PFSK-1 (cell line): ENCODE measurements around the gene SURF2.

Source experiments
- FOXP2 ChIP-seq: optimal IDR thresholded peaks from 2 replicates; pipeline ENCODE3; 2011; ENCODE audit warnings: borderline replicate concordance, control low read depth, inconsistent platforms; ENCODE audit not compliant: insufficient read depth; ENCODE audit errors: extremely low read length, extremely low read depth
- POLR2AphosphoS5 ChIP-seq: IDR thresholded peaks from 2 replicates; pipeline ENCODE4 v1.6.1; 2012; ENCODE audit warnings: low read depth, mild to moderate bottlenecking, control low read depth, low read length, moderate library complexity
- SIN3A ChIP-seq: IDR thresholded peaks from 2 replicates; pipeline ENCODE4 v1.6.1; 2012; ENCODE audit warnings: mild to moderate bottlenecking, low read length, moderate library complexity, borderline replicate concordance; ENCODE audit not compliant: insufficient read depth
- TAF1 ChIP-seq: IDR thresholded peaks from 2 replicates; pipeline ENCODE4 v1.6.1; 2012; ENCODE audit warnings: low read length, control low read depth, borderline replicate concordance; ENCODE audit not compliant: insufficient read depth
- TF ChIP-seq, protein P1 (sequence below), 2 experiments: IDR thresholded peaks; 2 replicates each; pipeline versions ENCODE4 v1.6.1 to v1.8.0; 2011 to 2012; ENCODE audit warnings: low read depth in 2 of 2, low read length in 2 of 2, control low read depth in 1 of 2, inconsistent platforms in 1 of 2, mild to moderate bottlenecking in 1 of 2, moderate library complexity in 1 of 2; ENCODE audit not compliant: insufficient read depth in 1 of 2

The SURF2 gene

DNA sequence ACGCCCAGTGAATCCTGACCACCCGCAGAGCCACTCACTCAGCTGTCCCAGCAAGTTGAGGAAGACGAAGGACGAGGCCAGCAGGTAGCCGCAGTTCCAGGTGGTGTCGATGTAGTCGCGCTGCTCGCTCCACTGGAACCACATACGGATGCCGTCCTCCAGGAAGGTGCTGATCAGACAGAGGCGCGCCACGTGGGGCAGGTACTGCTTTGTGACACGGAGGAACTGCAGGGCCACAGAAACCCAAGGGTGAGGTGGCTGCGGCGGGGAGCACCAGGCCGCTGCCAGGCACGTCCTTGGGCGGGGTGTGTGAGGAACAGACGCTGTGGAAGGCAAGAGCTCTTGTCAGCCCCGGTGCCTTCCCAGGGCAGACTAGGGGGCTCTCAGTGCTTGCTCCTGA, 10.9 kb downstream of the SURF2 start:
- TF ChIP-seq SIN3A (no peak), TAF1 (no peak), FOXP2 (no peak), POLR2AphosphoS5 (no peak)
- TF ChIP-seq, protein P1, sequence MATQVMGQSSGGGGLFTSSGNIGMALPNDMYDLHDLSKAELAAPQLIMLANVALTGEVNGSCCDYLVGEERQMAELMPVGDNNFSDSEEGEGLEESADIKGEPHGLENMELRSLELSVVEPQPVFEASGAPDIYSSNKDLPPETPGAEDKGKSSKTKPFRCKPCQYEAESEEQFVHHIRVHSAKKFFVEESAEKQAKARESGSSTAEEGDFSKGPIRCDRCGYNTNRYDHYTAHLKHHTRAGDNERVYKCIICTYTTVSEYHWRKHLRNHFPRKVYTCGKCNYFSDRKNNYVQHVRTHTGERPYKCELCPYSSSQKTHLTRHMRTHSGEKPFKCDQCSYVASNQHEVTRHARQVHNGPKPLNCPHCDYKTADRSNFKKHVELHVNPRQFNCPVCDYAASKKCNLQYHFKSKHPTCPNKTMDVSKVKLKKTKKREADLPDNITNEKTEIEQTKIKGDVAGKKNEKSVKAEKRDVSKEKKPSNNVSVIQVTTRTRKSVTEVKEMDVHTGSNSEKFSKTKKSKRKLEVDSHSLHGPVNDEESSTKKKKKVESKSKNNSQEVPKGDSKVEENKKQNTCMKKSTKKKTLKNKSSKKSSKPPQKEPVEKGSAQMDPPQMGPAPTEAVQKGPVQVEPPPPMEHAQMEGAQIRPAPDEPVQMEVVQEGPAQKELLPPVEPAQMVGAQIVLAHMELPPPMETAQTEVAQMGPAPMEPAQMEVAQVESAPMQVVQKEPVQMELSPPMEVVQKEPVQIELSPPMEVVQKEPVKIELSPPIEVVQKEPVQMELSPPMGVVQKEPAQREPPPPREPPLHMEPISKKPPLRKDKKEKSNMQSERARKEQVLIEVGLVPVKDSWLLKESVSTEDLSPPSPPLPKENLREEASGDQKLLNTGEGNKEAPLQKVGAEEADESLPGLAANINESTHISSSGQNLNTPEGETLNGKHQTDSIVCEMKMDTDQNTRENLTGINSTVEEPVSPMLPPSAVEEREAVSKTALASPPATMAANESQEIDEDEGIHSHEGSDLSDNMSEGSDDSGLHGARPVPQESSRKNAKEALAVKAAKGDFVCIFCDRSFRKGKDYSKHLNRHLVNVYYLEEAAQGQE (IDR thresholded peaks at IDR 0.05; ENCODE audit: insufficient read depth in 1 of 2, low read depth in 2 of 2, low read length in 2 of 2): no peak

DNA sequence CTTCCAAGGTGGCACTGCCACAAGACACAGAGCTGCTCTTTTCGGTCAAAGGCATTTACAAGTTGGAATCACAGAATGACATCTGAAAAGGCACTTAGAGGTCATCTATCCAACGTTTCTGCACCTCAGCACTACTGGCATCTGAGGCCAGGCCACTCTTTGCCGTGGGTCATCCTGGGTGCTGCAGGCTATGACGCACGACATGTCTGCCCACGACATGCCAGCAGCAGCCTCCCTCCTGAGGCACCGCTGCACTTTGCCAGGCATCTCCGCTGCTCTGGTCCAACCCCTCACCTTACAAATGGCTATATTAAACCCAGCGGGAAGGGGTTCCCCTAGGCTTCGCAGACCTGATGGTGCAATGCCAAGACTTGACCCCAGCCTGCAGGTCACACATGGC, 11.4 kb downstream of the SURF2 start:
- TF ChIP-seq TAF1 (no peak), POLR2AphosphoS5 (no peak), FOXP2 (no peak), SIN3A (no peak)
- TF ChIP-seq, protein P1 (IDR thresholded peaks at IDR 0.05; ENCODE audit: insufficient read depth in 1 of 2, low read depth in 2 of 2, low read length in 2 of 2): no peak

DNA sequence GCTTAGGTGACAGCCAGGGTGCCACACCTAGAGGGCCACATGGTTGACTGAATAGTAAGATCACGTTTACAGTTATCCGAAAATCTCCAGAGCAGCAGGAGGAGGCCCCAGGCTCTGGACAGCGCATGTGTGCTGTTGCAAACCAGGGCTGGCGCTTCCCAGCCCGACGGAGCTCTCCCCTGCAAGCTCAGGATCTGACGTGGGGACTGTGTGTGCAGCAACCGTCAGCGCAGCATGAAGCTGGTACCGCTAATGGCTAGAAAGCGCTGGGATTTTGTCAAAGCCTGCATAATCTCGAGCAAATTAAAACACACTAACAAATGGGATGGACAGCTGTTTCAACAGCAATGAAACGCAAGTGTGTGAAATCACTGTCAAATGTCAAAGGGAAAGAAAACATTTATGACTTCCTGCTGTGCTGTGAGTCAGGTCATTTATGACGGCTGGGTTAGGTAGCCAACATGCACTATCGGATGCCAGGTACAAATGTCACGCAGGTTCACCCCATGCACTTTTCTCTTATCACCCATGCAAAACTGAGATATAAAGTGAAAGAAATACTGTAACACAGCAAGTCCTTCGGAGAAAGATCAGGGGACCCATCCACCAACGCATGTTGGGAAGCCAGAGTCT, 12.0 kb downstream of the SURF2 start:
- TF ChIP-seq POLR2AphosphoS5 (no peak), TAF1 (no peak), FOXP2 (no peak), SIN3A (no peak)
- TF ChIP-seq, protein P1 (IDR thresholded peaks at IDR 0.05; ENCODE audit: insufficient read depth in 1 of 2, low read depth in 2 of 2, low read length in 2 of 2): no peak

DNA sequence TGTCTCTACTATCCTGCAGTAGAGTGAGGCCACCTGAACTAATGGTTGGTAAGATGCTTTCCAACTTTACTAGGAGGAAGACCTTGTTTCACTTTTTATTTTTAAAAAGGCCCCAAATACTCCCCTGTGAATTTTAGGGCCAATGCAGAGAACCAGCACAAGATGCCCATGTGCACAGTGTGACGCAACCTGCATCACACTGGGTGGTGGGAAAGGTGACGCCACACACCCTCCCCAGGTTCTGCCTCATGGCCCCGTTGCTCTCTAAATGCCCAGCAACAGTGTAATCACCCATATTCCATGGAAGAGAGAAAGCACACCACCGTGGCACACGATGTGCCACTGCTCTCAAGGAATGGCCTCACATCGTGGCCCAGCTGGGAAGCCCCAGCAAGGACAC, 13.1 kb downstream of the SURF2 start:
- TF ChIP-seq, protein P1 (IDR thresholded peaks at IDR 0.05; ENCODE audit: insufficient read depth in 1 of 2, low read depth in 2 of 2, low read length in 2 of 2): no peak
- TF ChIP-seq POLR2AphosphoS5 (no peak), SIN3A (no peak), TAF1 (no peak), FOXP2 (no peak)
